A673 (cell line): Measurements from ENCODE around the gene ITSN2. TPM values are rescaled to one million over a fixed set of nuclear protein-coding genes. Genes with fewer than 3 reads are reported as not detected.

ENCODE experiments used
- BruUV-seq: library from RNA; stranded (reverse); fragments of 400-500 nt; replicated peaks from 2 replicates; lab custom pipeline; 2021; lab: Mats Ljungman, UMichigan
- CTCF ChIA-PET: fragments of 300-600 bp; sonication (Branson Sonifier 250); formaldehyde crosslinking; loops from one replicate; lab custom pipeline; 2022; ENCODE audit warnings: antibody characterized with exemption; lab: Charles Lee
- POLR2A ChIA-PET: fragments of 300-600 bp; sonication (Branson Sonifier 250); formaldehyde crosslinking; loops from one replicate; lab custom pipeline; 2022; ENCODE audit warnings: antibody characterized with exemption; ENCODE audit not compliant: low non-redundant PET; lab: Charles Lee
- DNase-seq: peaks from one replicate; pipeline ENCODE4 v3.0.0-alpha.2; 2015; ENCODE audit warnings: low spot score
- H3K27ac ChIP-seq: fragments of 200-600 bp; sonication (generic); 2 replicates; pipeline ENCODE4 v1.5.1; 2016; ENCODE audit warnings: mixed run types, low read depth, mild to moderate bottlenecking, mixed read lengths, antibody characterized with exemption, low read length; ENCODE audit not compliant: poor library complexity, severe bottlenecking
- H3K27me3 ChIP-seq: fragments of 200-600 bp; sonication (generic); replicated peaks from 2 replicates; pipeline ENCODE4 v1.6.1; 2017; ENCODE audit warnings: mixed run types, low read depth, mild to moderate bottlenecking, mixed read lengths, antibody characterized with exemption, low read length; ENCODE audit not compliant: insufficient read depth, poor library complexity
- H3K36me3 ChIP-seq: fragments of 200-600 bp; sonication (generic); 2 replicates; pipeline ENCODE4 v1.6.1; 2016; ENCODE audit warnings: mixed run types, mild to moderate bottlenecking, mixed read lengths, antibody characterized with exemption, low read length; ENCODE audit not compliant: insufficient read depth, poor library complexity, severe bottlenecking
- H3K4me1 ChIP-seq: fragments of 200-600 bp; sonication (generic); 2 replicates; pipeline ENCODE4 v1.6.1; 2017; ENCODE audit warnings: mixed run types, mild to moderate bottlenecking, mixed read lengths, antibody characterized with exemption, low read length; ENCODE audit not compliant: insufficient read depth, poor library complexity, severe bottlenecking
- H3K4me3 ChIP-seq: fragments of 200-600 bp; sonication (generic); 2 replicates; pipeline ENCODE4 v1.5.1; 2016; ENCODE audit warnings: low read depth, mixed run types, mild to moderate bottlenecking, mixed read lengths, low read length; ENCODE audit not compliant: poor library complexity, severe bottlenecking
- H3K9me3 ChIP-seq: fragments of 200-600 bp; sonication (generic); 2 replicates; pipeline ENCODE4 v1.6.1; 2016; ENCODE audit warnings: mixed run types, low read depth, mild to moderate bottlenecking, mixed read lengths, antibody characterized with exemption, low read length; ENCODE audit not compliant: poor library complexity, severe bottlenecking
- EZH2 ChIP-seq: fragments of 200-600 bp; sonication (generic); IDR thresholded peaks from 2 replicates; pipeline ENCODE4 v1.6.1; 2017; ENCODE audit warnings: borderline replicate concordance, low read depth, mild to moderate bottlenecking, mixed read lengths, antibody characterized with exemption, low read length; ENCODE audit not compliant: poor library complexity, severe bottlenecking
- intact Hi-C: fragments of 100-400 bp; cut with micrococcal nuclease; formaldehyde crosslinking; loops from one replicate; pipeline ENCODE4 v1.10.0; 2022; ENCODE audit not compliant: unreplicated experiment
- total RNA-seq: library from RNA; stranded (reverse); gene quantifications from 2 replicates; pipeline ENCODE4 v1.2.3, GENCODE V29; 2021
- TF ChIP-seq, protein P1 (sequence below): fragments of 300-800, 200-600 bp; sonication (generic); conservative IDR thresholded peaks from 2 replicates; pipeline ENCODE4 v1.5.1; 2017; ENCODE audit warnings: low read depth, mild to moderate bottlenecking, antibody characterized with exemption, low read length, moderate library complexity, mixed read lengths

The ITSN2 gene
- total RNA-seq, 1 experiment from 2014 or later: 16.4 TPM

DNA sequence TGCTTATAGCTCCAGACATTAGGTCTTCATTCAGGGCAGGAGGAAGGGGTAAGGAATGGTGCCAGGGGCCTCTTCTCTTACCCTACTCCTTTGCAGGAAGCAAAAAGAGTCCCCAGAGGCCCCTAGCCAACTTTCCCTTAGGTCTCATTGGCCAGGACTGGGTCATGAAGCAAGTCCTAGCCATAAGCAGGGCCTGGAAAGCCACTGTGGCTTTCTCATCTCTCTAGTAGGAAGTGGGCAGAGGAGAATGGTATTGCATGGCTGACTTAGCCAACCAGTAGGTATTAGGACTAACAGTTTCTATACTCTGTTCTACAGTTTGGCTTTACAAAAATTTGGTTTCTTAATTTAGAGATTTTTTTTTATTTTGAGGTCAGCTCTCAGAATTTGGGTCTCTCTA lies 180.7 kb downstream of the ITSN2 start:
- ChIA-PET CTCF (no interaction called here), POLR2A (no interaction called here)
- H3K4me1 ChIP-seq: no peaks in the 10 kb centered on the region
- BruUV-seq: no TSS peak
- H3K27ac ChIP-seq: no peak overlapping the region
- H3K9me3 ChIP-seq: no peaks in the 10 kb centered on the region
- intact Hi-C loops: no loop called here
- no peaks in the 10 kb centered on the region for H3K36me3 ChIP-seq
- TF ChIP-seq EZH2: no peak
- TF ChIP-seq, protein P1, sequence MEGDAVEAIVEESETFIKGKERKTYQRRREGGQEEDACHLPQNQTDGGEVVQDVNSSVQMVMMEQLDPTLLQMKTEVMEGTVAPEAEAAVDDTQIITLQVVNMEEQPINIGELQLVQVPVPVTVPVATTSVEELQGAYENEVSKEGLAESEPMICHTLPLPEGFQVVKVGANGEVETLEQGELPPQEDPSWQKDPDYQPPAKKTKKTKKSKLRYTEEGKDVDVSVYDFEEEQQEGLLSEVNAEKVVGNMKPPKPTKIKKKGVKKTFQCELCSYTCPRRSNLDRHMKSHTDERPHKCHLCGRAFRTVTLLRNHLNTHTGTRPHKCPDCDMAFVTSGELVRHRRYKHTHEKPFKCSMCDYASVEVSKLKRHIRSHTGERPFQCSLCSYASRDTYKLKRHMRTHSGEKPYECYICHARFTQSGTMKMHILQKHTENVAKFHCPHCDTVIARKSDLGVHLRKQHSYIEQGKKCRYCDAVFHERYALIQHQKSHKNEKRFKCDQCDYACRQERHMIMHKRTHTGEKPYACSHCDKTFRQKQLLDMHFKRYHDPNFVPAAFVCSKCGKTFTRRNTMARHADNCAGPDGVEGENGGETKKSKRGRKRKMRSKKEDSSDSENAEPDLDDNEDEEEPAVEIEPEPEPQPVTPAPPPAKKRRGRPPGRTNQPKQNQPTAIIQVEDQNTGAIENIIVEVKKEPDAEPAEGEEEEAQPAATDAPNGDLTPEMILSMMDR: no peak
- DNase-seq: no peak
- H3K27me3 ChIP-seq: no peaks in the 10 kb centered on the region
- H3K4me3 ChIP-seq: no peak overlapping the region

DNA sequence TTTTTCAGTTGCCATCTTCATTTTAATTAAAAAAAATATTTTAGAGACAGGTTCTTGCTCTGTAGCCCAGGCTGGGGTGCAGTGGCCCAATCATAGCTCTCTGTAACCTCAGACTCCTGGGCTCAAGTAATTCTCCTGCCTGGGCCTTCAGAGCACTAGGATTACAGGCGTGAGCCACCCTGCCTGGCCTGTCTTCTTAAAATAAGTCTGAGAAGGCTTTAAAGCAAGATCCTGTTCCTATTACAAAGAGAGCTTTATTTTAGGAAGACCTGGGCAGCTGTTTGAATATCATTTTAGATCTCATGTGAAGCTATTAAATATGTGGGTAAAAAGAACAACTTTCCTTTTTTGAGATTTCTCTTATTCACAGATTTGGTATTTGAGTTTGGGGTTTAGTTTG lies 184.0 kb downstream of the ITSN2 start:
- H3K4me1 ChIP-seq: no peaks in the 10 kb centered on the region
- BruUV-seq: no TSS peak
- H3K4me3 ChIP-seq: no peak overlapping the region
- no peaks in the 10 kb centered on the region for H3K9me3 ChIP-seq
- no peak overlapping the region for H3K27ac ChIP-seq
- DNase-seq: no peak
- CTCF ChIA-PET: no interaction called here
- H3K27me3 ChIP-seq: no peaks in the 10 kb centered on the region
- intact Hi-C loops: no loop called here
- no peak for TF ChIP-seq EZH2
- TF ChIP-seq, protein P1: no peak
- POLR2A ChIA-PET: no interaction called here
- no peaks in the 10 kb centered on the region for H3K36me3 ChIP-seq

DNA sequence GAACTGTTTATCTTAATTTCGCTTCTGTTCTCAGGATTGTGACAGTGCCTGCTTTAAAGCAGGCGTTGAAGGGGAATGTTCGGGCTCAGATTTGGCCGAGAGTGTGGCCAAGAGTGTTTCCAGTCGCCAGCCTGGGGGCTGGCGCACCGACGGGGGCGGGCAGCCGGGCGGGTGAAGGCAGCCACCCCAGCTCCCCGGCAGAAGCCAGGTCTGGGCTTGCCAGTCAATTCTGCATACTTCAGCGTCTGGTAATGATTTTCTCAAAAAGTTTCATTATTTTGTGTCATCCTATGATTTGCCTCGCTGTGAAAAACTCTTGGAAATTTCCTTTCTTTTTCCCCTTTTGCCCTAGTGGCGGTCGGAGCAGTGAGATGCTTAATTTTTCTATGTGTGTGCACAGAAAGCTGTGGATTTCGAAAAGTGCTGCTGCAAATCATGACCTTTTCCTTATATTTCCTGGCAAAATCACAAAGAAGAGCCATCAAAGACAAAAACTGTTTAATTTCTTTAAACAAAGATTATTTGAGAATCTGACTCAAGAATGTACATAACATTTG lies 184.6 kb downstream of the ITSN2 start:
- H3K4me1 ChIP-seq: no peaks in the 10 kb centered on the region
- H3K27me3 ChIP-seq: no peaks in the 10 kb centered on the region
- TF ChIP-seq EZH2: no peak
- TF ChIP-seq, protein P1: no peak
- ChIA-PET CTCF (no interaction called here), POLR2A (no interaction called here)
- no peaks in the 10 kb centered on the region for H3K9me3 ChIP-seq
- H3K27ac ChIP-seq: no peak overlapping the region
- DNase-seq: no peak
- H3K4me3 ChIP-seq: no peak overlapping the region
- H3K36me3 ChIP-seq: no peaks in the 10 kb centered on the region
- no TSS peak for BruUV-seq
- intact Hi-C loops: no loop called here
